ENCODE data around the gene CPT1A. TPM values are rescaled to one million over a fixed set of nuclear protein-coding genes. Genes with fewer than 3 reads are reported as not detected.
A peak's percentile ranks its signal among the peaks of the same experiment; 100 is the strongest.

CPT1A gene
- total RNA-seq, 4 donors from 2014 or later = 32.9 to 84.9 (median 49.2) TPM

DNA sequence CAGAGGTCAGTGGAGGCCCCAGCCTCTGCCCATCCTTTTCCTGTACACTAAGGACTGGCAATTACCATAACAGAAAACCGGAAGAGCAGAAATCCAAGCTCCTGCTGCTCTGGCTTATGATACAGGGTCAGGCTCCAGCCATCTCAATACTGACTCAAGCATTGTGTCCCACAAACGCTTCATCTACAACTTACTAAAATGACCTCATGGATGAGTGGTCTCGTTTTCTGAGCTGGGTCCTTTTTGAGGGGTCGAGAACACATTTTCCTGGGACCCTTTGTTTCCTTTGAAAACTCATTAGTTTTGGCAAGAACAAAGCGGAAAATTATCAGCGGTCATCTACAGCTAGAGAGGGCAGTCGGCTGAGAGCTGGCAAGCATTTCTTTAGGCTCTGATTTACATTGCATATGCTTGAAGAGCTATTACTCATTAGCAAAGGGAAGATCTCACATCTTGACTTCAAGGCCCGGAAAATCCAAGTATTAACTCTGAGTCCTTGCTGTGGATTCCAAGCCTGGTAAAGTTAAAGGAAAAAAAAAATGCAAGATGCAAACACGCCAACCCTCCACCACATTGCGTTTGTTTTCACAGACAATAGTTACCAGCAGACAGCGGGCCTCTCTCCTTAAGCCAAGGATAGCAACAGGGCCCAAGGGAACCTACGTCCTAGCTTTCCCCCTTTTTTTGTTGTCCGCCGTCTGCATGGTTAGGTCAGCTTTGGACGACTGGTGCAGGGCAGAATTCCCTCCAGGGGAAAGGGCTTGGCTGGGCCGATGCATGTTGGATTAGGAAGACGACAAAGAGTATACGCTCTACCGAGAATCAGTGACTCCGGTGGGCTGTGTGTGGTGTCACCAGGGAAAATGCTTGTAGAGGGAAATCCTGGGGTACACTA is 92.2 kb downstream of the CPT1A start:
- TF ChIP-seq, protein P1, sequence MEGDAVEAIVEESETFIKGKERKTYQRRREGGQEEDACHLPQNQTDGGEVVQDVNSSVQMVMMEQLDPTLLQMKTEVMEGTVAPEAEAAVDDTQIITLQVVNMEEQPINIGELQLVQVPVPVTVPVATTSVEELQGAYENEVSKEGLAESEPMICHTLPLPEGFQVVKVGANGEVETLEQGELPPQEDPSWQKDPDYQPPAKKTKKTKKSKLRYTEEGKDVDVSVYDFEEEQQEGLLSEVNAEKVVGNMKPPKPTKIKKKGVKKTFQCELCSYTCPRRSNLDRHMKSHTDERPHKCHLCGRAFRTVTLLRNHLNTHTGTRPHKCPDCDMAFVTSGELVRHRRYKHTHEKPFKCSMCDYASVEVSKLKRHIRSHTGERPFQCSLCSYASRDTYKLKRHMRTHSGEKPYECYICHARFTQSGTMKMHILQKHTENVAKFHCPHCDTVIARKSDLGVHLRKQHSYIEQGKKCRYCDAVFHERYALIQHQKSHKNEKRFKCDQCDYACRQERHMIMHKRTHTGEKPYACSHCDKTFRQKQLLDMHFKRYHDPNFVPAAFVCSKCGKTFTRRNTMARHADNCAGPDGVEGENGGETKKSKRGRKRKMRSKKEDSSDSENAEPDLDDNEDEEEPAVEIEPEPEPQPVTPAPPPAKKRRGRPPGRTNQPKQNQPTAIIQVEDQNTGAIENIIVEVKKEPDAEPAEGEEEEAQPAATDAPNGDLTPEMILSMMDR (IDR thresholded peaks at IDR 0.05) = no peak
- TF ChIP-seq EP300 (IDR thresholded peaks at IDR 0.05) = no peak
- TF ChIP-seq POLR2A (IDR thresholded peaks at IDR 0.05) = no peak
- DNase-seq (ENCODE audit: low spot score in 2 of 2) = no peak
- Histone ChIP-seq H3K27me3 (no peaks in the 10 kb centered on the region), H3K4me3 (no peak overlapping the region), H3K27ac (peak overlapping the region in 2 of 4 donors; percentile 8 to 29), H3K9me3 (no peaks in the 10 kb centered on the region), H3K36me3 (peaks cover 0 to 12% (median 0%) of the 10 kb centered on the region in 3 donors), H3K4me1 (peaks cover 2 to 31% (median 8%) of the 10 kb centered on the region in 4 donors)
- WGBS, 2 donors = 55 to 57% methylated on average over 20 of the region's 20 CpGs

DNA sequence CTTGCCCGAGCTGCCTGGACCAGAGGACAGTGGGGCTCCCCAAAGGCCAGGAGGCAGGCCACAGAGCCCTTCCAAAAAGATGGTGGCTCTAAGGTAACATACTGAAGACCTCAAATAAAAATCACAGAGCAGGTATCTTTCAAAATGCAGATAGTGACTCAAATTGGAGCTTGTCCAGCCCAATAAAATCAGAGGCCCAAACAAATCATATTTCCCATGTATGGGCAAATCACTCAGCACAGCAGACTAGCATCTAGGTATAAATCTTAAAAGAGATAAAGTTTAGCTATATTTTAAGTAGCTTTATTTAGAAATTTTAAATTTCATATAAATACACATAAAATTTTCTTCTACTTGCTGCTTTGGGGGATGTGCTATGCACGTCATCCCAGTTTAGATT is 93.7 kb downstream of the CPT1A start:
- Histone ChIP-seq H3K9me3 (no peaks in the 10 kb centered on the region), H3K4me3 (no peak overlapping the region), H3K36me3 (no peaks in the 10 kb centered on the region), H3K4me1 (peaks cover 2 to 31% (median 8%) of the 10 kb centered on the region in 4 donors), H3K27me3 (no peaks in the 10 kb centered on the region), H3K27ac (no peak overlapping the region)
- WGBS, 2 donors = 70 to 82% methylated on average over 2 of the region's 2 CpGs
- no peak for DNase-seq (ENCODE audit: low spot score in 2 of 2)
- TF ChIP-seq EP300 (IDR thresholded peaks at IDR 0.05) (no peak), POLR2A (IDR thresholded peaks at IDR 0.05) (no peak)
- TF ChIP-seq, protein P1 (IDR thresholded peaks at IDR 0.05) = no peak

DNA sequence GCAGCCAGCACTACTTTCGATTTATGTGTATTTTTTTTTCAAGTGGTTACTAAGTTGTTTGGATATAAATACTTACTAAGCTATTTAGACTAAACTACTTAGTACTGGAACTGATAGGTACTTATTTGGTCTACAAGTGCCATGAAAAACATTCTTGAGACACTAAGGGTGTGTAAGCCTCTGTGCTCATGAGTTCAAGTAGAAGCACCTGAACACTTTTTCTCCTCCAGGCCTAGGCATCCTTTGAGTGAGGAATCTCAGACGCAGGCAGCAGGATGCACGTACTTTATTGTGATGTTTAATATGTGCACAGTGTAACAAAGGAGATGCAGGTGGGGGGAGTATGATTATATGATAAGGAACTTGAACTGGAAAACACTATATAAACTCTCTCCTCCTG is 98.2 kb downstream of the CPT1A start:
- Histone ChIP-seq H3K27me3 (no peaks in the 10 kb centered on the region), H3K4me1 (peaks cover 0 to 8% (median 0%) of the 10 kb centered on the region in 4 donors), H3K36me3 (no peaks in the 10 kb centered on the region), H3K4me3 (no peak overlapping the region), H3K9me3 (no peaks in the 10 kb centered on the region), H3K27ac (no peak overlapping the region)
- DNase-seq (ENCODE audit: low spot score in 2 of 2) = no peak
- TF ChIP-seq, protein P1 (IDR thresholded peaks at IDR 0.05) = no peak
- 96 to 100% methylated on average over 3 of the region's 3 CpGs for WGBS, 2 donors

DNA sequence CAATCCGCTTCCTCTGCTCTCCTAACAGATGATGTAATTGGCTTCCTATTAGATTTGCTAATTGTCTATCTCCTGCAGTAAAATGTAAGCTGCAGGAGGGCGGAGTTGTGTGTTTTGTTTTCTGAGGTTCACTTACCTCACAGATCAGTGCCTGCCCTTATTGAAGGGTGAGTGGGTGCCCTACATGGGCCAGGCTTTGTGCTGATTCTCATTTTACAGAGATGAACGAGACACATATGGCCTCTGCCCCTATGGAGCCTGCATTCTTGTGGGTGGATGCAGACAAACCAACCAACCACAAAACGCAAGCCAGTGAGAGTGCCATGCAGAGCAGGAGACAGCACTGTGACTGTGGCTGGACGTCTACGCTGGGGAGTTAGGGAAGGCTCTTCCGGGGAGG is 100.3 kb downstream of the CPT1A start:
- Histone ChIP-seq H3K9me3 (no peaks in the 10 kb centered on the region), H3K4me1 (peaks cover 0 to 8% (median 0%) of the 10 kb centered on the region in 4 donors), H3K36me3 (no peaks in the 10 kb centered on the region), H3K27me3 (no peaks in the 10 kb centered on the region), H3K4me3 (no peak overlapping the region), H3K27ac (no peak overlapping the region)
- TF ChIP-seq, protein P1 (IDR thresholded peaks at IDR 0.05) = no peak
- no peak for TF ChIP-seq POLR2A (IDR thresholded peaks at IDR 0.05)
- no peak for TF ChIP-seq EP300 (IDR thresholded peaks at IDR 0.05)
- no peak for DNase-seq (ENCODE audit: low spot score in 2 of 2)
- 60 to 64% methylated on average over 7 of the region's 7 CpGs for WGBS, 2 donors

DNA sequence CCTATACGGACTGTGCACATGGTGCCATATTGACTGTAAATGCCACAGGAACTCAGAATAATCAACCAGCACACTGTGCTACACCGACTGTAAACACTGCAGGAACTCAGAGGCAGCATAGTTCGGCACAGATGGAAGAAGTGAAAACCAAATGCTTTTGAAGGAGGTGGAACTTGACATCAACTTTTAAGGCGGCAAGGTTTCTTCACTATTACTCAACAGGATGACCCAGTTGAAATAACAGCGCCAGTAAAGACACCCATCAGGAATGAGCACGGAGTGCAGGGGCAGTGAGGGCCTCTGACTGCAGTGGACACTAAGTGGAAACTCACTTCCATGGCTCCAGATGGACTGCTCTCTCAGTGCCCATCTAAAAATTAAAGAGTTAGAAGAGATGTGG is 106.1 kb downstream of the CPT1A start:
- TF ChIP-seq EP300 (IDR thresholded peaks at IDR 0.05) (no peak), POLR2A (IDR thresholded peaks at IDR 0.05) (no peak)
- TF ChIP-seq, protein P1 (IDR thresholded peaks at IDR 0.05) = no peak
- no peaks in the 10 kb centered on the region for H3K27me3 ChIP-seq
- H3K4me3 ChIP-seq = no peak overlapping the region
- no peak overlapping the region for H3K27ac ChIP-seq
- no peaks in the 10 kb centered on the region for H3K4me1 ChIP-seq
- H3K9me3 ChIP-seq = no peaks in the 10 kb centered on the region
- no peak for DNase-seq (ENCODE audit: low spot score in 2 of 2)
- H3K36me3 ChIP-seq = no peaks in the 10 kb centered on the region
- WGBS, 2 donors = 73 to 86% methylated on average over 6 of the region's 6 CpGs
